Stimulated activated CD4-positive, alpha-beta T cell treated with anti-CD3 and anti-CD28 coated beads, Interleukin-1b, Interleukin-23, amount 100 ng/mL, for 48 hours (primary cell): Measurements from ENCODE around the gene CCDC97.

ENCODE experiments used
- DNase-seq: peaks from one replicate; pipeline ENCODE4 v3.0.0-alpha.2; 2020

Gene CCDC97

DNA sequence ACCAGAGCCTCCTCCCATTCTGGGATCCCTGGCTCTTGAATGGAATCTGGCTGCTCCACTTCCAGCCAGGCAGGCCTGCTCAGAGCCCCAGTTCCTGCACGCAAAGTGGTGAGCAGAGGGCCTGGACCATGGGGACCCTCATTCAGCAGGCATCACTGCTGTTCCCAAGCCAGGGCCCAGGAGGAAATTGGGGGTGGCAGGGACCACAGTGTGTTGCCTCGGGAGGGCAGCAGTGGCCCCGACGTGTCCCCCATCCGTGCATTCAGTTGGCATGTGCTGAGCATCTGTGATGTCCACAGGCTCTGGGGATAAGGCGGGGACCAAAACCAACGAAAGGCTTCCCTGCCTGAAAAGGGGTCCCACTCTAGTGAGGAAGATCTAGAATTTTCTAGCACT is 11.2 kb downstream of the CCDC97 start:
- DNase-seq: no peak

DNA sequence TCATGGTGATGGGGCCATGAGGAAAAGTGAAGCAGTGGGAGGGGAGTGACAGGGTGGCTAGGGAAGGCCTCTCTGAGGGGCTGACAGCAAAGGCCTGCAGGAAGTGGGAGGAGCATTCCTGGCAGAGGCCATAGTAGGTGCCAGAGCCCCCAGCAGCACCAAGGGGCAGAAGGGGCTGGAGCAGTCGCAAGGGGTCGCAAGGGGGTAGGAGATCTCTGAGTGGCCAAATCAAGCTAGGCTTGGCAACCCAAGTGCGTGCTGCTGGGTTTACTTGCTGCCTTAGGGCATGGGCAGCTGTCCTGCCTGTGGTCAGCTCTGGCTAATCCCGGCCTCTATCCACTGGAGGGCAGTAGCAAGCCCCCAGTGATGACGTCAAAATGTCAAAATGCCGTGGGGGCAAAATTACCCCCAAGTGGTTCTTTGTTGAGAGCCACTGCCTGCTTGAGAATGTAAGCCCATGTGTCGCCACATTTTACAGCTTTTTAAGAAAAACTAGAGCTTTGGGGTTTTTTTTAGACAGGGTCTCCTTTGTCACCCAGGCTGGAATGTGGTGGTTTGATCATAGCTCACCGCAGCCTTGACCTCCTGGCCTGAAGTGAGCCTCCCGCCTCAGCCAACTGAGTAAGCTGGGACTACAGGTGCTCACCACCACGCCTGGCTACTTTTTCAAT is 11.8 kb downstream of the CCDC97 start:
- no peak for DNase-seq

DNA sequence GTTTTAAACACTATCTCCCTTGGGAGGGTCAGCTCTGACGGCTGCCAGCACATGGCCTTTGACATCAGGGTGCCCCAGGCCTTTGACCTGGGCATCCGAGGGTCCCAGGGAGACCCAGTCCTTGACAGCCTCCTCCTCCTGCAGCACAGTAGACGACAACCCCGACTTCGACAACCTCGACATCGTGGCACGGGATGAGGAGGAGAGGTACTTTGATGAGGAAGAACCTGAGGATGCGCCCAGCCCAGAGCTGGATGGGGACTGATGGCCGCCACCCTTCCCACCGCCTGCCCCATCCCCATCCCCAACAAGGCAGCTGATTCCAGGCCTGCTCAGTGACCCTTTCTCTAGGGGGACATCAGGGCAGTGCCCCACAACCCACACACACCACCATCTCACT is 12.5 kb downstream of the CCDC97 start:
- DNase-seq: no peak

DNA sequence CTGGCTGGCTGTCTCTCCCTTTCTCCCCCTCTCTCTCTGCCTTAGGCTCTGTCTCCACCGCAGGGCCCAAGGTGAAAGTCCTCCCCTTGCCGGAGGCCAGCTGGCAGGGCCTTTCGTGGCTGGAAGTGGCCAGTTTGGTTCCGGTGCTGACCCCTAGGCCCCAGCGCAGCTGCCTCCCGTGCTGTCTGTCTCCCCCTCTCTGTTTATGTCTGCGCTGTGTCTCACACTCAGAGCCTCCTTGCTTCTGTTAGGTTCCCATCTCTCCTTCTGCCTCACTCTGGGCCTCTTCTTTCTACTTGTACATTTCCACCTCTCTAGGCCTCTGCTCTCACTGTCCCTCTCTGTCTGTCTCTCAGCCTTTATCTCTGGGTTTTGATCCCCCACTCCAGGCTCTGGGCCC is 13.1 kb downstream of the CCDC97 start:
- DNase-seq: no peak

DNA sequence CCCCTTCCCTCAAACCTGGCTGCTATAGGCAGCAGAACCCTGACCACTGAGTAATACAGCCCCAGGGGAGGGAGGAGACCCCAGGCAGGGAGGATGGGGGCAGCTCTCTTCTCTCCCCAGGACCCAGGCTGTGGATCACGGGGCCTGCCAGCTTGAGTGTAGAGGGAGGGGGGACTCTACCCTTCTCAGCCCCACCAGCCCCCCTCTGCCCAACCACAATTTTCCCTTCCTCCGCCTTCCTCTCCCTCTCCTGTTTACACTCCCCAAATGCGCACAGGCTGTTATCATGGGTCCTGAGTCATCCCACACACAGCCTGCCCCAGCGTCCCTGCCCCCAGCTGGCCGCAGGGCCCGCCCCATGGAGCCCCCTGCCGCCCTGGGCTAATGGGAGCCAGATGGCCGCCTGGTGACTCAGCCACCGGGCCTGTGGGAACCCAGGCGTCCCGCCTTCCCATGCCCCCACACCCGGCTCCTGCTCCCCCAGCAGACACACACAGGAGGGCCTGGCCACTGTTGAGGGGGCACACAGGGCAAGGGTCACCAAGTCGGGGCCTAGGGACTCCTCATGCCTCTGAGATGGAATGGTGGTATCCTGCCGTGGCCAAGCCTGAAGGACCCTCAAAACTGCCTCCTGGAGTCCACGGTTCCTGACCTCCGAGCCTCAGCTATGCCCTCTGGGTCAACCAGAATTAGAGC is 13.6 kb downstream of the CCDC97 start:
- DNase-seq: no peak

DNA sequence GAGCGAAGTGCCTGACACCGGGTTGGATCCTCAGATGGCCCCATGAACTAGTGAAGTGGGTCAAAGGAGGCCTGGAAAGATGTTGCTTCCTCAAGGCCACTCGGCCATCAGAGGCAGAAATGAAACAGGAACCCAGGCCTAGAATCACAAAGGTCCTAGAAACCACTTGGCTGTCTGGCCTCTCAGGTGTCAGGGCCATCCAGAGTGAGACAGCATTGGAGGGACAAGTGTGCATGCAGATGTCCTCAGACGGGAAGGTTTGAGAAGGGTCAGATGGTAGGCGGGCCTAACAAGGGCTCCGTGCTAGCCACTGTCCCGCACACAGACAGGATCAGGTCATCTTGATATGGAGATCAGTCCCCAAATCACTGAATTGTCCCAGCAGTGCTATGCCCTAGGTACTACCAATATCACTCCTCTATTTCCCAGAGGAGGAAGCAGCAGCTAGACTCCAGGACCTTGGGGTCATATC is 14.3 kb downstream of the CCDC97 start:
- no peak for DNase-seq

GRCh38 chr19:41324921-41325639 is 15.1 kb downstream of the CCDC97 start:
- DNase-seq: no peak

DNA sequence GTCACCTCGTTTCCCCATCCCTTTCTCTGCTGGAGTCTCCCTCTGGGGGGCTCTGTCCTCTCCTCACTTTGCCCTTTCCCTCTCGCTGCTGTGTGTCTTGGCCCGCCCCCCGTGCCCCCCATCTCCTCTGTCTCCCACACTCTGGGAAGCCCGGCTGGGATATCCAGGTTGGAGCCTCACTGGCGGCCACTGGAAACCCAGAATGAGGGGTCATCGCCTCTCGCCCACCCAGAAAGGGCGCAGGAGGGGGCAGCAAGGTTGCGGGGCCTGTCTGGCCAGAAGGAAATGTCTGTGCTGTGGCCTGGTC is 15.6 kb downstream of the CCDC97 start:
- no peak for DNase-seq

DNA sequence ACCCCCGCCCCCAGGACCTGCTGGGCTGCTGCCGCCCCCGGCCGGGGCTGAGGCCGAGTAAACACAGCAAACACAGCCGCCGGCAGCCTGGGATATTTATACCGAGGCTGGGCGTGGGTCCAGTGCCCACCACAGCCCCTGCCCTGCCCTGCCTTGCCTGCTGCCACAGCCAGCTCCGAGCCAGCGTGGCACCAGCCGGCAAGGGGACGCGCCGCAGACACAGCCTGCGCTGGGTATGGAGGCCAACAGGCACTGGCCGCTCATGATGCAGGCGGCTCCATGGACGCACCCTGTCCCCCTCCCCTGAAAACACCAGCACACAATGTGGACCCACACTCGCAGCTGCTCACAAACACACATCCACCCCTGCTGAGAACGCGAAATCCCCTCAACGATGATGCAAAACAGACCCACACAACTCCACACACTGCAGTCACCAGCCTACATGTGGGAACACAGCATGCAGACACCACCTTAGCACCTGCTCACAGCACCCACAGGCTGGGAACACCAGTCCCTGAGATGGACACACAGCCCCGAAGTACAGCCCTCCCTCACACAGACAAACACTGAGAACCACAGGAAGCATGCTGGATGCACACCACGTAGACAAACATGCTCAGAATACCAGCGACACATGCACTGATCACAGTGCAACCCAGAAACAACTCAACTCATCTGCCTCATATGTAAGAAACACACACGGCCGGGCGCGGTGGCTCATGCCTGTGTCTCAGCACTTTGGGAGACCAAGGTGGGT is 16.2 kb downstream of the CCDC97 start:
- peak; percentile 59 for DNase-seq

DNA sequence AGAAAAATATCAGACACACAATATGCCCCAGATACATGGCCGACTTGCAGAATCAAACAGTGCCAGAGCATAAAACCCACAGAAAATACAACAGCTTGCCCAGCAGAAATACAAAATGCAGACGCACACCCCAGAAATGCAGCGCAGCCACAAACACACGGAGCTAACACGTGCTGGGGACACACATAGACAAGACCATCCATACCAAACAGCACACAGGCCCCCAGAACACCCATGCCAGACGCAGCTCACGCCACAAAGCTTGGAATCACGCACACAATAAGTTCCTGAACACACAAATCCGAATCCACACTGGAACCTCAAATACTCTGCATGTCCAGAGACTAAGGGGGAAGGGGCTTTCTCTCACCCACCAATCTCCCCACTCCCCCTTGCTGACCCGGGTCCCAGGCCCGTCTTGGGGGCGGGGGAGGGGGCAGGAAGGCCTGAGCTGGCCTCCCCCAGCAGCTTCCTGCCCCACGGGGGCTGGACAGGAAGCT is 17.2 kb downstream of the CCDC97 start:
- no peak for DNase-seq

GRCh38 chr19:41327576-41328156 is 17.7 kb downstream of the CCDC97 start:
- DNase-seq: peak; percentile 88

GRCh38 chr19:41328157-41328841 is 18.3 kb downstream of the CCDC97 start:
- DNase-seq: peak; percentile 76

GRCh38 chr19:41328842-41329225 is 18.9 kb downstream of the CCDC97 start:
- DNase-seq: no peak

DNA sequence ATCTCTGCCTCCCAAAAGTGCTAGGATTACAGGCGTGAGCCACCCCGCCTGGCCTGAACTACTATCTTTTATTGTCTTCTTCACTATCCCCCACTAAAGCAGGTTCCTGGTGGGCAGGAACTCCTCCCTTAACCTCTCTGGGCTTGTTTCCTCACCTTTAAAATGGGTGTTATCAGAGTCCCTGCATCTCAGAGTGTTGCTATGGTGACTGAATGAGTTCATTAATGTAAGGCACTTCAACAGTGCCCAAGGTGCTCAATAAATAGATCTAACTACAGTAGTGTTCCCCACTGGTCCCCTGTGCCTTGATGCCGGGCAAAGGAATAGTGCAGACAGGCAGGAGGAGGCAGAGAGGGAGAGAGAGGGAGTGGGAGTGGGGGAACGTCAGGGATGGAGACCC is 20.5 kb downstream of the CCDC97 start:
- no peak for DNase-seq

DNA sequence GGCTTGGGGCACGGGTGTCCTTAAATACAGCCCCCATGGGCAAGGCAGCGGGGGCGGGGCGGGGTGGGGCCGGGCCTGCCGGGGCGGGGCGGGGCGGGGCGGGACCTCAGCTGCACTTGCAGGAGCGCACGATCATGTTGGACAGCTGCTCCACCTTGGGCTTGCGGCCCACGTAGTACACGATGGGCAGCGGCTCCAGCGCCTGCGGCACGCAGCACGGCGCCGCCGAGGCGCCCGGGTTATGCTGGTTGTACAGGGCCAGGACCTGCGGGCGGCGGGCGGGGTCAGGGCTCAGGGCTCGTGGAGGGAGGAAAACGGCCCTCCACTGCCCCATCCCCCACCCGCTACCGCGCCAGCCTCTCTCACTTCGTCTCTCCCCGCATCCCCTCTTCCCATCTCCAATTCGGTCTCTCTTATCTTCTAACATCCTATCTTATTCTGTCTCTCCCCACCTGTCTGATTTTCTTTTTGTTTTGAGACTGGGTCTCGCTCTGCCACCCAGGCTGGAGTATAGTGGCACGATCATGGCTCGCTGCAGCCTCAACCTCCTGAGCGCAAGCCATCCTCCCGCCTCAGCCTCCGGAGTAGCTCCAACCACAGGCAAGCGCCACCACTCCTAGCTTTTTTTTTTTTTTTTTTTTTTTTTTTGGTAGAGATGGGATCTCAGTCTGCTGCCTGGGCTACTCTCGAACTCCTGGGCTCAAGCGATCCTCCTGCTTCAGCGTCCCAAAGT is 21.1 kb downstream of the CCDC97 start:
- no peak for DNase-seq

DNA sequence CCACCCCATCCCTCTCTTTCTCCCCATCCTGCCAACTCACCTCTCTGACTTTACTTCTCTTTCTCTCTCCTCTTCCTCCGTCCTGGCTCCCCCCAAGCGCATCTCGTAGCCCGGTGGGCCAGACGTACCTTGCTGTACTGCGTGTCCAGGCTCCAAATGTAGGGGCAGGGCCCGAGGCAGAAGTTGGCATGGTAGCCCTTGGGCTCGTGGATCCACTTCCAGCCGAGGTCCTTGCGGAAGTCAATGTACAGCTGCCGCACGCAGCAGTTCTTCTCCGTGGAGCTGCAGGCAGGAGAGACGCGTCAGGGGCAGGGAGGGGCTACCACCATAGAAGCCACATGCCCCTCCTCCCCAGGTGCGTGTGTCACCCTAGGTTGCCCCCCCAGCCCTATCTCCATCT is 22.0 kb downstream of the CCDC97 start:
- DNase-seq: no peak

DNA sequence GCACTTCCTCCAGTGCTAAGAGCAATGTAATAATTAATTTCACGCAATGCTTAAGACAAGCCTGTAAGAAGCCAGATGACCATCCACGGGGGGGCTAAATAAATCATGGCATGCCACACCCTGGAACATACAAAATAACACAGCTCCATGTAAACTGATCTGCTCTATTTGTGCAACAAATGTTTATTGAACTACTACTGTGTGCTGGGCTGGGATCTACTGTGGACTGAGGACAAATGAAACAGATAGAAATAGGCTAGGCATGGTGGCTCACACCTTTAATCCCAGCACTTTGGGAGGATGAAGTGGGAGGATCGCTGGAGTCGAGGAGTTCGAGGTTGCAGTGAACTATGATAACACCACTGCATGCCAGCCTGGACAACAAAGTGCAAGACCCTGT is 22.5 kb downstream of the CCDC97 start:
- no peak for DNase-seq

GRCh38 chr19:41334793-41335192 is 24.8 kb downstream of the CCDC97 start:
- DNase-seq: no peak

DNA sequence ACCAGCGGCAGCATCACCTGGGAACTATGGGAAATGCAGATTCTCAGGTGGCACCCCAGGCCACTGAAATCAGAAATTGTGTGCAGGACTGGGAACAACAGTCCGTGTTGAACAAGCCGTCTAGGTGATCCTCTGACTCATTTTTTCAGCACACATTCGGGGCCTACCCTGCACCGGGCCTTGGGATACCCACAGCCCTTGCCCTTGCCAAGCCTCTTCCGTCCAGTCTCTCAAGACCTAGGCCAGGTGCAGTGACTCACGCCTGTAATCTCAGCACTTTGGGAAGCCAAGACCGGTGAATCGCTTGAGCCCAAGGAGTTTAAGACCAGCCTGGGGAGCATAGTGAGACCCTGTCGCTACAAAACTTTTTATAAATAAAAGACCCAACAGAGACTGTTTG is 25.5 kb downstream of the CCDC97 start:
- DNase-seq: no peak

GRCh38 chr19:41339936-41340335 is 30.0 kb downstream of the CCDC97 start:
- no peak for DNase-seq

DNA sequence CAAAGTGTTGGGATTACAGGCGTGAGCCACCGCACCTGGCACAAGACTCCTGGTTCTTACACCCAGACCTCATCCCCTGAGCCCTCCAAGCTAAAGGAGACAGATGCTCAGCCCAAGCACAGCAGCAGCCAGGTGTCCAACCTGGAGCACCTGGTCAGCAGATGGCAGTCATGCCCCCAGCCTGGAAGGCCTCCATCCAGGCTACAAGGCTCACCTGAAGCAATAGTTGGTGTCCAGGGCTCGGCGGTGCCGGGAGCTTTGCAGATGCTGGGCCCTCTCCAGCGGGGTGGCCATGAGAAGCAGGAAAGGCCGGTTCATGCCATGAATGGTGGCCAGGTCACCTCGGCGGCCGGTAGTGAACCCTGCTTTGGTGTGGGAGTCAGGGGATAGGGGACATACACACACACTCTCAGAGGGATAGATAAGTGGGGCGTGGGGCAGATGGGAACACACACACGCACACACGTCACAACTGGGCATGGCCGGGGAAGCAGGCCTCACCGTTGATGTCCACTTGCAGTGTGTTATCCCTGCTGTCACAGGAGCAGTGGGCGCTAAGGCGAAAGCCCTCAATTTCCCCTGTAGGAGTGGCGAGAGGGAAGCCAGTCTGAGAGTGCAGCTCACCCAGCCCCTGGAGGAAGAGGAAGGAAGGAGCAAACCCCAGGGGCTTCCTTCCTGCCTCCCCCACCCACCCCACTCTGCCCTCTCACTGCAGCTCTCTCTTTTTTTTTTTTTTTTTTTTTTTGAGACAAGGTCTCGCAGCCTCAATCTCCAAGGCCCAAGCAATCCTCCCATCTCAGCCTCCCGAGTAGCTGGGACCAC is 31.9 kb downstream of the CCDC97 start:
- DNase-seq: no peak
